Skeletal muscle tissue (tissue), 4 donors: Measurements from ENCODE around the gene NUP93. TPM values are rescaled to one million over a fixed set of nuclear protein-coding genes. Genes with fewer than 3 reads are reported as not detected.
"Not testable (repeated sequence)": the region's sequence is repeated elsewhere in the genome, so short reads cannot be mapped to it uniquely, and the experiment has no call there.

Experiments
- H3K27ac ChIP-seq: one replicate; pipeline ENCODE4 v1.7.0; 2013; ENCODE audit warnings: mild to moderate bottlenecking, low read depth, low read length, inconsistent platforms
- H3K27me3 ChIP-seq, 3 donors: one replicate each; pipeline ENCODE4 v1.7.0; 2013; ENCODE audit warnings: low read length in 3 of 3; ENCODE audit not compliant: control insufficient read depth in 3 of 3, insufficient read depth in 3 of 3
- H3K36me3 ChIP-seq, 3 donors: one replicate each; pipeline ENCODE4 v1.7.0; 2013; ENCODE audit warnings: low read length in 3 of 3; ENCODE audit not compliant: control insufficient read depth in 3 of 3, insufficient read depth in 3 of 3
- H3K4me1 ChIP-seq, 3 donors: one replicate each; pipeline ENCODE4 v1.7.0; 2013; ENCODE audit warnings: low read length in 3 of 3, mild to moderate bottlenecking in 3 of 3; ENCODE audit not compliant: control insufficient read depth in 3 of 3, insufficient read depth in 3 of 3
- H3K4me3 ChIP-seq, 3 donors: one replicate each; pipeline ENCODE4 v1.7.0; 2013; ENCODE audit warnings: low read length in 3 of 3
- H3K9ac ChIP-seq, 3 donors: one replicate each; pipeline ENCODE4 v1.7.0; 2013; ENCODE audit warnings: low read length in 3 of 3, mild to moderate bottlenecking in 3 of 3, moderate library complexity in 2 of 3, low read depth in 1 of 3
- H3K9me3 ChIP-seq, 3 donors: one replicate each; pipeline ENCODE4 v1.7.0; 2013; ENCODE audit warnings: low read length in 3 of 3; ENCODE audit not compliant: control insufficient read depth in 3 of 3
- total RNA-seq: library from RNA; depleted of rRNA; stranded (reverse); fragments of >200 nt; gene quantifications from one replicate; pipeline ENCODE4 v1.2.3, GENCODE V29; 2014
- donor health status: Osteomylitis.

NUP93 gene
- total RNA-seq, 1 donor from 2014 or later, result 54.8 TPM

- Histone ChIP-seq H3K27ac (no peak overlapping the region), H3K9me3 (no peaks in the 10 kb centered on the region), H3K4me3 (no peak overlapping the region), H3K4me1 (peaks cover 0 to 2% (median under 1%) of the 10 kb centered on the region in 3 donors), H3K9ac (no peak overlapping the region), H3K36me3 (no peaks in the 10 kb centered on the region), H3K27me3 (no peaks in the 10 kb centered on the region)
Observed at GRCh38 chr16:56880176-56880575, 150.2 kb downstream of the NUP93 start.

DNA sequence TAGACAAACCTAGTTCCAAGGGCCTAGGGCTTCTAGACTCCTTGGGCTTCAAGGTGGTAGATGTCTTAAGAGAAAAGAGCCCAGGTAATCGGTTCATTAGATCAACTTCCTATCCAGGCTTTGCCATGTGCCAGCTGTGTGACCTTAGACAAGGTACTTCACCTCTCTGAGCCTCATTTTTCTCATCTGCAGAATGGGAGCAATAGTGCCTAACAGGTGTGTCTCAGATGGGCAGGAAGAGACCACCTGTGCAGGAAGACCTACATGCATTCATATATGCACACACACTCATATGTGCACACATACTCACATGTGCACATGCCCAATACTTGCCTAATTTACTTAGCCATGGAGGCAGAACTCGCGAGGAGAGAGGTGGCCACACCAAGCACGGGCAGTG, 150.8 kb downstream of the NUP93 start:
- Histone ChIP-seq H3K9me3 (no peaks in the 10 kb centered on the region), H3K4me1 (no peaks in the 10 kb centered on the region), H3K9ac (no peak overlapping the region), H3K4me3 (no peak overlapping the region), H3K36me3 (no peaks in the 10 kb centered on the region), H3K27ac (no peak overlapping the region), H3K27me3 (no peaks in the 10 kb centered on the region)

- H3K36me3 ChIP-seq, result no peaks in the 10 kb centered on the region
- no peaks in the 10 kb centered on the region for H3K27me3 ChIP-seq
- no peaks in the 10 kb centered on the region for H3K4me1 ChIP-seq
- H3K4me3 ChIP-seq, result no peak overlapping the region
- no peak overlapping the region for H3K27ac ChIP-seq
- H3K9ac ChIP-seq, result no peak overlapping the region
- no peaks in the 10 kb centered on the region for H3K9me3 ChIP-seq
Observed at GRCh38 chr16:56882077-56882800, 152.3 kb downstream of the NUP93 start.

DNA sequence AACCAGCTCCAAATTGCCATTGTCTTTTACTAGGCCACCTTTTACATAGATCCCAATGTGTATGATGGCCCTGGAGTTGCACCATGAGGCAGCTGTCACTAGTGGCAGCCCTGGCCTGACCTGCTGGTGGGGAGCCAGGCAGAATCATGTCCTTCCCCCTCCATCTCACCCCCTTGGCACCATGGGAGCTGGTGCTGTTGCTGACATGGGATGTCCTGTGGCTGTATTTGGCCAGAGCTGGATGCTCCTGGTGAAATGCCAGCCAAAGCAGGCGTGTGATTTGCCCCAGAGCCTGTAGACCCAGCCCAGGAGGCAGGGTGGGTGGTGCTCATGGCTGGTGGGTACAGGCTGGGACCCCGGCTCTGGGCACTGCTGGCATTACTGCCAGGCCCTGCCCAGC, 153.7 kb downstream of the NUP93 start:
- Histone ChIP-seq H3K9me3 (no peaks in the 10 kb centered on the region), H3K27me3 (peaks cover 0 to 3% (median 0%) of the 10 kb centered on the region in 3 donors), H3K9ac (no peak overlapping the region), H3K27ac (no peak overlapping the region), H3K36me3 (no peaks in the 10 kb centered on the region), H3K4me1 (no peaks in the 10 kb centered on the region), H3K4me3 (no peak overlapping the region)

GRCh38 chr16:56884026-56884582, 154.2 kb downstream of the NUP93 start:
- H3K4me3 ChIP-seq, result no peak overlapping the region
- no peak overlapping the region for H3K9ac ChIP-seq
- H3K36me3 ChIP-seq, result no peaks in the 10 kb centered on the region

GRCh38 chr16:56884929-56885328, 155.0 kb downstream of the NUP93 start:
- H3K27ac ChIP-seq, H3K27me3 ChIP-seq, H3K36me3 ChIP-seq, H3K4me3 ChIP-seq, H3K4me1 ChIP-seq, H3K9ac ChIP-seq, H3K9me3 ChIP-seq: not testable (repeated sequence)

More at GRCh38 chr16:56884026-56884582, 154.2 kb downstream of the NUP93 start:
- Histone ChIP-seq H3K27ac (no peak overlapping the region), H3K27me3 (peaks cover 0 to 3% (median 0%) of the 10 kb centered on the region in 3 donors), H3K9me3 (no peaks in the 10 kb centered on the region), H3K4me1 (no peaks in the 10 kb centered on the region)

- no peaks in the 10 kb centered on the region for H3K9me3 ChIP-seq
Observed at GRCh38 chr16:56885446-56886162, 155.7 kb downstream of the NUP93 start.

GRCh38 chr16:56886296-56886695, 156.4 kb downstream of the NUP93 start:
- no peak overlapping the region for H3K27ac ChIP-seq
- no peaks in the 10 kb centered on the region for H3K36me3 ChIP-seq
- no peak overlapping the region for H3K9ac ChIP-seq
- no peaks in the 10 kb centered on the region for H3K9me3 ChIP-seq
- H3K27me3 ChIP-seq, result peaks cover 0 to 3% (median 0%) of the 10 kb centered on the region in 3 donors
- no peaks in the 10 kb centered on the region for H3K4me1 ChIP-seq
- no peak overlapping the region for H3K4me3 ChIP-seq

More at GRCh38 chr16:56885446-56886162, 155.7 kb downstream of the NUP93 start:
- Histone ChIP-seq H3K27me3 (peaks cover 0 to 3% (median 0%) of the 10 kb centered on the region in 3 donors), H3K4me3 (no peak overlapping the region), H3K4me1 (no peaks in the 10 kb centered on the region), H3K9ac (no peak overlapping the region), H3K27ac (no peak overlapping the region), H3K36me3 (no peaks in the 10 kb centered on the region)

DNA sequence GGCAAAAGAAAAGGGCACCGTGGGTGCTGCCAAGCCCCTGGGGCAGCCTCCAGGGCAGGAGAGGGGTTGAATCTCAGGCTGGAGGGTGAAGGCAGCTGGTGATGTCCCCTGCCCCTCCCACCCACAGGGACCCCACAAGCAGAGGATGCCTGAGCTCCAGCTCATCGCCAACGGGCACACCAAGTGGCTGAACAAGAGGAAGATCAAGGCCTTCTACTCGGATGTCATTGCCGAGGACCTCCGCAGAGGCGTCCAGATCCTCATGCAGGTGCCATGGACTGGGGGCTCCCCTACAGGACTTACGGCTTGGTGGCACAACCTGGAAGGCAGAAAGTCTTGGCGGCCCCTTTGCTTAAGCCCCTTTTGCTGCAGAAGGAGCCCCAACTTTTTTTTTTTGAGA, 156.9 kb downstream of the NUP93 start:
- Histone ChIP-seq H3K9me3 (no peaks in the 10 kb centered on the region), H3K36me3 (no peaks in the 10 kb centered on the region), H3K4me3 (no peak overlapping the region), H3K27me3 (peaks cover 0 to 3% (median 0%) of the 10 kb centered on the region in 3 donors), H3K4me1 (no peaks in the 10 kb centered on the region), H3K9ac (no peak overlapping the region), H3K27ac (no peak overlapping the region)

GRCh38 chr16:56888806-56889205, 158.9 kb downstream of the NUP93 start:
- Histone ChIP-seq H3K36me3 (no peaks in the 10 kb centered on the region), H3K27me3 (peaks cover 0 to 3% (median 0%) of the 10 kb centered on the region in 3 donors), H3K27ac (no peak overlapping the region), H3K9me3 (no peaks in the 10 kb centered on the region), H3K9ac (no peak overlapping the region), H3K4me1 (no peaks in the 10 kb centered on the region), H3K4me3 (no peak overlapping the region)
